ENCODE data around the gene ZNF597. TPM values are rescaled to one million over a fixed set of nuclear protein-coding genes. Genes with fewer than 3 reads are reported as not detected.

Gene ZNF597
- total RNA-seq, 1 experiment from 2014 or later, result 3.5 TPM

DNA sequence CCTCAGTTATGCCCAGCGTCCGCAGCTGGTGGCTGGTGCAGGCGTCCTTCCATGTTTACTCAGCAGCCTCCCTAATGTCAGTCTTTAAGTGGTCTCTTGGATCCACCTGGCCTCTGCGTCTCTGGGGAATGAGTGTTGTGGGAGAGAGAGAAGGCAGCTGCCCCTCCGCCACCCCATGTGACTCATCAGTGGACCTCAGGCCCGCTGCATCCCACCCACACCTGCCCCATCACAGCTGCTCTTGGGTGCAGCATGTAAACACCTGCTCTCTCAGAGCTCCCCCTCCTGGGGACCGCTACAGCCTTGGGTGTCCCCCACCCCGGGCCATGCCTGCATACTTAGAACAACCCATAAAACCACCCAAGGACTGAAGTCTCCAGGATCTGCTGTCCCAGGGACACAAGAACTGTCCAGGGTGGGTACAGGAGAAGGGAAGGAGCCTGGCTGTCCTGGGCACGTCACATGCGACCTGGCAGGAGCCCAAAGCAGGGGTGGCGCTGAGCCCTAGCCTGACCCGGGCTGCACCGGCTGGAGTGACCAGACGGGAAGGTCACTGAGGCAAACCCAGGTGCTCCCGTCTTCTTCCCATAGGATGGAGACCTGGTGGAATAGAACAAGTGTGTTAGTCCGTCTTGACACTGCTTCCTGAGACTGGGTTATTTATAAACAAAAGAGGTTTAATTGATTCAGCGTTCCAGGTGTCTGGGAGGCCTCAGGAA lies 47.8 kb upstream of the ZNF597 start:
- Histone ChIP-seq H4K20me1 (ENCODE audit: control insufficient read depth, insufficient read depth, insufficient read length) (no peaks in the 10 kb centered on the region), H4K91ac (ENCODE audit: insufficient read length, low read depth, low read length) (no peak overlapping the region), H3K4ac (ENCODE audit: low read depth, low read length) (no peak overlapping the region), H3T11ph (ENCODE audit: low read length) (no peak overlapping the region), H3K23ac (ENCODE audit: insufficient read length, low read depth, low read length) (no peak overlapping the region), H3K14ac (ENCODE audit: insufficient read depth, low read length) (no peak overlapping the region), H3K27me3 (ENCODE audit: insufficient read depth, low read length) (no peaks in the 10 kb centered on the region), H2AFZ (ENCODE audit: low read length) (no peak overlapping the region), H3K4me2 (ENCODE audit: insufficient read depth, insufficient read length, low read length) (no peak overlapping the region), H2BK20ac (ENCODE audit: low read depth, low read length, poor library complexity, severe bottlenecking) (no peak overlapping the region), H2BK15ac (ENCODE audit: low read depth, low read length) (no peak overlapping the region), H2BK12ac (ENCODE audit: insufficient read length, low read depth, low read length) (no peak overlapping the region), H2BK5ac (ENCODE audit: insufficient read length, low read length) (no peak overlapping the region), H3K9me3 (ENCODE audit: control insufficient read depth, low read depth, low read length) (no peaks in the 10 kb centered on the region), H3K23me2 (ENCODE audit: insufficient read length, low read depth, low read length, poor library complexity, severe bottlenecking) (no peaks in the 10 kb centered on the region), H3K79me1 (ENCODE audit: insufficient read depth, low read depth, low read length, poor library complexity, severe bottlenecking) (no peaks in the 10 kb centered on the region), H3K4me1 (ENCODE audit: insufficient read depth, low read length) (no peaks in the 10 kb centered on the region), H3K56ac (ENCODE audit: insufficient read length, low read depth, low read length) (no peak overlapping the region), H2BK120ac (ENCODE audit: low read depth, low read length, poor library complexity, severe bottlenecking) (no peak overlapping the region), H2AK5ac (ENCODE audit: insufficient read length, low read length) (no peak overlapping the region), H4K8ac (replicated peaks; ENCODE audit: insufficient read length, low read depth, low read length) (no peak overlapping the region), H3K18ac (ENCODE audit: insufficient read length, low read depth, low read length) (no peak overlapping the region), H3K9ac (ENCODE audit: extremely low read depth, insufficient read length, low read length) (no peak overlapping the region), H3K79me2 (ENCODE audit: insufficient read depth, low read length) (no peaks in the 10 kb centered on the region), H3K27ac (ENCODE audit: insufficient read length, low read depth, low read length) (no peak overlapping the region), H4K5ac (ENCODE audit: insufficient read length, low read depth, low read length) (no peak overlapping the region)
- H3K4me1 Mint-ChIP-seq, result peaks cover 0 to 2% of the 10 kb centered on the region in 2 experiments; a peak in 1 of 4 replicates
- H3K27me3 Mint-ChIP-seq (ENCODE audit: low read depth), result no peaks in the 10 kb centered on the region; the same call in 1 of the 2 replicates
- H3K36me3 Mint-ChIP-seq (ENCODE audit: insufficient read depth in 1 of 3, low read depth in 3 of 3), result peaks cover 4 to 11% (median 6%) of the 10 kb centered on the region in 3 experiments; a peak in 6 of 7 replicates
- no CpG with 5 or more reads among the region's 17 CpGs for WGBS (ENCODE audit: extremely low coverage, insufficient read length, low lambda C conversion rate)
- peak overlapping the region in 1 of 3 experiments; percentile 27; a peak in 2 of 7 replicates for H3K27ac Mint-ChIP-seq
- H3K9me3 Mint-ChIP-seq, result no peaks in the 10 kb centered on the region
- no peak overlapping the region for H3K4me3 Mint-ChIP-seq
- no peak for DNase-seq
- peak; percentile 41; the same call in 2 of the 3 replicates for TF ChIP-seq CTCF (conservative IDR thresholded peaks at IDR 0.05)

All from H9 (cell line).